GM13976 (cell line): Measurements from ENCODE around the gene CYGB.
"Not testable (repeated sequence)": the region's sequence is repeated elsewhere in the genome, so short reads cannot be mapped to it uniquely, and the experiment has no call there.

Experiments used
- DNase-seq: peaks from one replicate; pipeline ENCODE4 v3.0.0; 2012; ENCODE audit warnings: low spot score
- in situ Hi-C: fragments of 300-500 bp; cut with MboI; formaldehyde crosslinking; loops from one replicate; pipeline ENCODE4 v1.12.0; 2022; ENCODE audit warnings: low sequenced_read_pairs, mixed read lengths, inconsistent platforms; ENCODE audit not compliant: unreplicated experiment
- TF ChIP-seq, protein P1 (sequence below): IDR thresholded peaks from 2 replicates; pipeline ENCODE4 v1.5.1; 2012; ENCODE audit warnings: borderline replicate concordance, mild to moderate bottlenecking; ENCODE audit not compliant: insufficient read depth; ENCODE audit errors: extremely low read depth, missing control alignments, control extremely low read depth

The CYGB gene

DNA sequence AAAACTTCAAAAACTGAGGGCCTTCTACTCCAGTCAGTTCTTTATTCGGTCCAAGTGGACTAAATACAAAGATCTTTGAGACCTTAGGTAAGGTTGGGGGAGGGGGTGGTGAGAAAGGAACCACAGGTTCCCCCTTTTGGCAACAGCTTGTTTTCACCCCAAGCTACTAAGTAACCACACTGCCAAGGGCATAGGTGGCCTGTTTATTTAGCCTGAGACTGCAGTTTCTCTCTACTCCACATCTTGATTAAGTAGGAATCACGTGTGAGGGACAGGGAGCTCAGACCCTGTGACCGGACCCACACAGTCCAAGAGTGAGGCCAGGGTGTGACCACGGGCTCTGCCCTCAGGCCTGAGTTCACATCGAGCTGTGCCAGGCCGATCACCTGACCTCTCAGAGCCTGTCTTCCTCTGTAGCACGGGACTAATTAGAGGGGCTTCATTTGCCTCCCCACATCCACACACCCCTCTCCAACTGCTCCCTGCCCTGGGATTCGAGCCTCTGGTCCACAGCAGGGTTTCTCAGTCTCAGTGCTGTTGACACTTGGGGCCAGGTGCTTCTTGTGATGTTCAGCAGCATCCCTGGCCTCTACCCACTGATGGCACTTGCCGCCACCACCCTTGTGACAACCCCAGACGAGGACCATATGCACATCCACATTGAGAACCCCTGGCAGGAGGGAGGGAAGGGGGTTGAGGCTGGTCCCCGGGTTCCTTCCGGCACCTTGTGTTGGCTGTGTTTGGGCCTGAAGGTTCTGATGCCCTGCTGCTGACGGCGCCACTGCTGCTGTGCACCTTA is 30.3 kb upstream of the CYGB start:
- DNase-seq: no peak
- TF ChIP-seq, protein P1, sequence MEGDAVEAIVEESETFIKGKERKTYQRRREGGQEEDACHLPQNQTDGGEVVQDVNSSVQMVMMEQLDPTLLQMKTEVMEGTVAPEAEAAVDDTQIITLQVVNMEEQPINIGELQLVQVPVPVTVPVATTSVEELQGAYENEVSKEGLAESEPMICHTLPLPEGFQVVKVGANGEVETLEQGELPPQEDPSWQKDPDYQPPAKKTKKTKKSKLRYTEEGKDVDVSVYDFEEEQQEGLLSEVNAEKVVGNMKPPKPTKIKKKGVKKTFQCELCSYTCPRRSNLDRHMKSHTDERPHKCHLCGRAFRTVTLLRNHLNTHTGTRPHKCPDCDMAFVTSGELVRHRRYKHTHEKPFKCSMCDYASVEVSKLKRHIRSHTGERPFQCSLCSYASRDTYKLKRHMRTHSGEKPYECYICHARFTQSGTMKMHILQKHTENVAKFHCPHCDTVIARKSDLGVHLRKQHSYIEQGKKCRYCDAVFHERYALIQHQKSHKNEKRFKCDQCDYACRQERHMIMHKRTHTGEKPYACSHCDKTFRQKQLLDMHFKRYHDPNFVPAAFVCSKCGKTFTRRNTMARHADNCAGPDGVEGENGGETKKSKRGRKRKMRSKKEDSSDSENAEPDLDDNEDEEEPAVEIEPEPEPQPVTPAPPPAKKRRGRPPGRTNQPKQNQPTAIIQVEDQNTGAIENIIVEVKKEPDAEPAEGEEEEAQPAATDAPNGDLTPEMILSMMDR: no peak
- in situ Hi-C loops: no loop called here

DNA sequence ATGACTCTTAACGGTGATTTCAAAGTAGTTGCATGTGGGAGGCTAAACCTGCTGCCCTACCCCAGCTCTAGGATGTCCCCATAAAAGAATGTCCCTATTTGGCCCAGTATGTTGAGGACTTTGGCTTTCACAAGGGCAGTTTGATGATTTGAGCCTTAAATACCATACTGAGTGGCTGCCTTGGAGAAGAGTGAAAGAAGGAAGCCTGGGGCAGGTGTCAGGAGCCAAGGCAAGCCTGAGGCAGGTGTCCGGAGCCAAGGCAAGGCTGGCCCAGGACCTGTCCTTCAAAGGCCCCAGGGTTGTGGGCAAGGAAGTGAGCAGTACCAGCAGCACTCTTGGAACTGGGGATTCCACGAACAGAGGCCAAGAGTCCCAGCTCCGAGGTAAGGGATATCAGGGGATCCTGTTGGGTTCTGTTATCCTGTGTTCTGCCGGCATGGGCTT is 29.5 kb upstream of the CYGB start:
- TF ChIP-seq, protein P1: no peak
- DNase-seq: no peak
- in situ Hi-C loops: no loop called here

DNA sequence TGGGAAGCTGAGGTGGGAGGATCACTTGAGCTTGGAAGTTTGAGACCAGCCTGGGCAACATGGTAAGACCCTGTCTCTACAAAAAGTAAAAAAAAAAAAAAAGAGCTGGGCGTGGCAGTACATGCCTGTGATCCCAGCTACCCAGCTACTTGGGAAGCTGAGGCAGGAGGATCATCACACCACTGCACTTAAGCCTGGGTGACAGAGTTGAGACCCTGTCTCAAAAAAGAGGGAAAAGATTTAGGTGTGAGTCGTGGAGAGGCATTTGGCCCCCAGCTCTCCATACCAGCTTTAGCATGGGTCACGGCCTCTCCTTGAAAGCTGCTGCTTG is 29.1 kb upstream of the CYGB start:
- no peak for DNase-seq
- in situ Hi-C loops: no loop called here
- TF ChIP-seq, protein P1: no peak

DNA sequence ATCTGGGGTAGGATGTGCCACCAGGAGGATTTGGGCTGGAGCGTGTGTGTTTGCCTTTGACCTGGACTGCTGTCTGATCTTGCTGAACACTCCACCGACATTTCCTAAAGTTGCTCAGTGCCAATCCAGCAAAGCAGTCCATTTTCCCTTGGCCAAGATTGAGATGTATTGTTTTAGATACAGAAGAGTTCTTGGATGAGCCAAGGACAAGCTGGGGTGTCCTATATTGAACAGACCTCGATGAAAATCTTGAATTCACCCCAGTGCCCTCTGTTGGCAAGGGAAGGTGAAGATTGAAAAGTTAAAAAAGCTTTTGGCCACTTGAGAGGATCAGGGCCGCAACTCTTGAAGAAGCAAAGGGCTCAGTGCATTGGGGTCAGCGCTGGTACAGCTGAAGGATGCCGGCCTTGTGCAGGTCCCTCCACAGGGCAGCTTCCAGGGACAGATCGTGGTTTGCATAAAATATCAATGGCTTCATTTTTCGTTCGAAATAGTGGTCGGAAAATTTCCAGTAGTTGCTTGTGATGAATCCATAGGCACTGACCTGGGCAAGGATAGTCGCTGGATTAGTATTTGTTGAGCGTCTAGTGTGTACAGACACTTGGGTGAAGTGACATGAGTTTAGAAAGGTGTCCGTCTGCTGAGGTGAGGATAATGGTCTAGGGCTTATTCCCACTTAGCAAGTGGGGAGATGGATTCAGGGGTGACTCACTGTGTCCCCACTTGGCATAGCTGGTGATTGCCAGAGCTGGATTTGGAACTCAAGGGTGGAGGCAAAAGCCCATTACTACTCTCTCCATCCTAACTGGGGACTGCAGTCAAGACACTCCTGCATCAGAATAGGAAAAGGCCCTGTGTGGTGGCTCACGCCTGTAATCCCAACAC is 28.5 kb upstream of the CYGB start:
- in situ Hi-C loops: no loop called here
- TF ChIP-seq, protein P1: no peak
- DNase-seq: no peak

DNA sequence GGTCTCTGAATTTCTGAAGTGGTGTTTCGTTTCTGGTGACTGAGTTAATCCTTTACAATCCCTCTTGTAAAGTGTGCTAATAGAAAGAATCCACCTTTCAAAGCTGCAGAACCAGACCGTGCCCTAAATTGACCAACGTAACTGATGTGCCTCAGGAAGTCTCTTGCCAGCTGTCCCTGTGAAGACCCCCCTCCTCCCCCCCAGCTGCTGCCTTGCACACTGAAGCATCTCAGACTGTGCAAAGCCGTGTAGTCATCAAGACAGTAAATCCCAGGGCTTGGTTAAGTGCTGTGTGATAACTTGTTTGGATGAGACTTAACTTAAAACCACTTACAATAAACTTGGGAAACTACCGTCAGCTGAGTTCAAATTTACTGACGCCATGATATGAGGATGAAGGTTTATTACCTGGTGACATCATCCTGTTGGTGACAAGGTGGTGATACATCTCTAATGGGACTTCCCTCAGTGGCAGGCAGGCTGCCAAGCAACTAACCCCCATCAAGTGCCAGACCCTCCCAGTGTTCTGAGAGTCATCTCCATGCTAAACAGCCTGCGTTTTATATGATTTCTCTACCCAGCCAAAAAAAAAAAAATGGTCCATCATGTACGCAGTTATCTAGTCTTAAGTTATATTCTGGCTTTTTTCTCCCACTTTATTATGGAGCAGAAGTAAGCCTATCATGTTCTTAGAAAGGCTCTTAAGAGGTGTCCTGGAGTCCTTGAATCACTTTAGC is 27.6 kb upstream of the CYGB start:
- in situ Hi-C loops, DNase-seq: not testable (repeated sequence)

DNA sequence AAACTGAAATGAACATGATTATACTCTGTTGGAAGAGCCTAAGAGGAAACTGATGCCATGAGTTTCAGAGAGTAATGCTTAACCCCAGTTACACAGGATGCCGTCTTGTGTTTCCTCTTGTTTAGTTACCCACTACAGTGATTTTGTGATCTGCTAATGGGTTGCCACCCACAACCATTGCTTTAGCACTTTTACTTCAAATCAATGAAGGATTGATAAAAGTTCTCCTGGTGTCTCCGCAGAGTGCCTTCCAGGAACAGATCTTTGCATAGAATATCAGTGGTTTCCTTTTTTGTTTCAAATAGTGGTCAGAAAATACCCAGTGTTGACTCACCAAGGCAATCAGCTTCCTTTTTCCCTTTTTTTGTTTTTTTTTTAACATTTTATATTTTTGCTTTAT is 25.9 kb upstream of the CYGB start:
- in situ Hi-C loops, DNase-seq: not testable (repeated sequence)

DNA sequence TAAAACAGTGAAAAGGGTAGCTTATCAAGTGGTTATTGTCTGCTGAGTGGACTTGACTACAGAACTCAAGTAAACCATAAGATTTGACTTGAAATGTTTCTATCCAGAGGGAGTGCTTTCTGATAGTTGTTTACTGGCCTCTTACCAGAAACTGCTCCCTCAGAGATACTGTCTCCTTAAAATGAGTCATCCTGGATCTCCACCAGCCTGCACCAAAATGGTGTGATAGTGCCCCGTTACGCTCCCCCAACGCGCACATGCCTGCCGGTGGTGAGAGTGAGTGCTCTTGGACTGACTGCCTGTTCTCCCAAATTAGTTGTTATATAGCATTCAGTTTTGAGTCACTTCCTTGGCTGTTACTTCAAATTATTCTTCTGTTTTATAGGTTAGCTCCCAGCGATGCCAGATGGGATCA is 25.2 kb upstream of the CYGB start:
- in situ Hi-C loops: no loop called here
- DNase-seq: no peak
- TF ChIP-seq, protein P1: no peak
